HT-29 (cell line): ENCODE data around the gene SLC49A3. TPM values are rescaled to one million over a fixed set of nuclear protein-coding genes. Genes with fewer than 3 reads are reported as not detected.
"Not testable (repeated sequence)": the region's sequence is repeated elsewhere in the genome, so short reads cannot be mapped to it uniquely, and the experiment has no call there.

Source experiments
- DNase-seq: peaks from one replicate; pipeline ENCODE4 v3.0.0-alpha.2; 2015; ENCODE audit warnings: low spot score
- total RNA-seq: library from RNA; depleted of rRNA; stranded (reverse); fragments of >200 nt; shearing (Covaris generic); gene quantifications from 2 replicates; pipeline ENCODE4 v1.2.3, GENCODE V29; 2014

The SLC49A3 gene
- total RNA-seq, 1 experiment from 2014 or later = 0.56 TPM

DNA sequence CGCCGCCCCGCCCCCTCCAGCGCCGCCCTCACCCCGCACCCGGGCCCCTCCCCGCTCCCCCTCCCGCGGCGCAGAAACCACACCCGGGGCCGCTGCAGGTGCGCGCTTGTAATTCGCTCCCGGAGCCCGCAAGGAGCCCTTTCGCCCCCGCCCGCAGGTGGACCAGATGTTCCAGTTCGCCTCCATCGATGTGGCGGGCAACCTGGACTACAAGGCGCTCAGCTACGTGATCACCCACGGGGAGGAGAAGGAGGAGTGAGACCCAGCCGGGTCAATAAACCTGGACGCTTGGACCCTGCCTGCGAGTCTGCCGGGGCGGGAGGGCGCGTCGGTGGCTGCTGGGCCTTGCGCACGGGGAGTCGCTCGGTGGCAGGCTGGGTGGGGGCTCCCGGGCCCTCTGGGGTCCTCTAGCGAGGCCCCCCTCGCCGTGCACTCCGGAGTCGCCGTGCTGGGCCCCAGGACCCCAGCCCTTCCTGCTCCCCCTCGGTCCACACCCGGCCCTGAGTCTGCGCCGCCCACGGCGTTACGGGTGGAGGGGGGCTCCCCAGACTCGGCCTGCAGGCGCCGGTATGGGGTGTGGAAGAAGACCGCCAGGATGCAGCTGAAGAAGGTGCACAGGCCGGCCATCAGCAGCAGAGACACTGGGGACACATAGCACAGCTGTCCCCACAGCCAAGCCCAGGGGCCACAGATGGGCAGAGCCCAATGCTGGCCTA, 7.1 kb downstream of the SLC49A3 start:
- peak; percentile 49 for DNase-seq

DNA sequence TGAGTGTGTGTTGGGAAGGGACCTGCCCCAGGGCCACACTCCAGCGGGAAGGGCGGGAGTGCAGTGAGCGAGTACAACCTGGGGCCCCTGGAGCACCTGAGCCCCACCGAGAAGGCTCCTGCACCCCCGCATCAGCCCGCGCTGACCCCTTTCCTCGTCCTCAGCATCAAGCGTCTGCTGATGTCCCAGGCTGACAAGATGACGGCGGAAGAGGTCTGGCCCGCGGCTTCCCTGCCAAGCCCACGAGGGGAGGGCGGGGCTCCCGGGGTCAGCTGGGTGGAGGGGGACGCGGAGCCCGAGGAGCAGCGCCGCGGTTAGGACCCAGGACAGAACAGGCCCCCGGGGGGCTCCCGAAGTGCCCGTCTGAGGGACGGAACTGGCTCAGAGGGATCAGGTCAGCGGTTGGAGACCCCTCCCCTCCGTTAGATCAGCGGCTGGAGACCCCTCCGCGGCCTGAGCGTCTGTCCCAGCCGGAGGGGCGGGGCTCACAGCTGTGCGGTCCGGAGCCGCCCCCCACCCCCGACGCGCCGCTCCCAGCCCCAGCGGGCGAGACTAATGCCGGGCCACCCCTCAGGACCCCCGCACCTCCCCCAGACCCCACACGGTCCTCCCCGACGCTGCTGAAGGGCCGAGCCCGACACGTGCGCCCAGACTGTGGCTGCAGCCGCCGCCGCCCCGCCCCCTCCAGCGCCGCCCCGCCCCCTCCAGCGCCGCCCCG, 7.9 kb downstream of the SLC49A3 start:
- DNase-seq = no peak

DNA sequence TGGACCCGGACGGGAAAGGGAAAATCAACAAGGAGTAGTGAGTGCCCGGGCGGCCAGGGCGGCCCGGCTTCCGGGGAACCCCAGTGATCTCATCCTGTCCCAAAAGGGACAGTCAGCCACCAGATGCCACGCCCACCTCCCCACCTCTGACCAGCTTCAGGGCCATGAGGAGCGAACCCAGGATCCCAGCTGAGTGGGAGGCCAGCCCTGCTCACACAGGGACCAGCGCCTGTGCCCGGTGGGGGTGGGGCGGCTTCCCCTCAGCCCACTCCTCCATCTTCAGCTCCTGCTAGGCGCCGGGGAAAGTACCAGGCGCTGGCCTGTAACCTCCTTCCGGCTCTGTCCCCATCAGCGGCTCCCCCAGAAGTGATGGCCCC, 8.4 kb downstream of the SLC49A3 start:
- no peak for DNase-seq

- no peak for DNase-seq
These were observed 8.9 kb downstream of the SLC49A3 start for GRCh38 chr4:680091-680490.

DNA sequence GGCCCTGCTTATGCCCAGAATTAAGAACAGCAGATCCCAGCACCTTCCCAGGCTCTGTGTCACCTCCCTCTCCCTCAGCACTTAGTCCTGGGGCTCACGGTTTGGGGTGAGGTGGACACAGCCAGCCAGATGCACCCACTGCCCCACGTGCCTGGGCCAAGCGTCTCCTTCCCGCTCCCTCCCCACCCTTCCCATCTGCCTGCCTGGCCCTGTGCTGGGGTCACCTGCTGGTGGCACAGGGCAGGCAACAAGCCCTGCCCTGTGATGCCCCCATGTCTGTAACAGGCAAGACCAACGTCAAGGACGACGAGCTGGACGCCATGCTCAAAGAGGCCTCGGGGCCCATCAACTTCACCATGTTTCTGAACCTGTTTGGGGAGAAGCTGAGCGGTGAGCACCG, 9.3 kb downstream of the SLC49A3 start:
- DNase-seq = no peak

DNA sequence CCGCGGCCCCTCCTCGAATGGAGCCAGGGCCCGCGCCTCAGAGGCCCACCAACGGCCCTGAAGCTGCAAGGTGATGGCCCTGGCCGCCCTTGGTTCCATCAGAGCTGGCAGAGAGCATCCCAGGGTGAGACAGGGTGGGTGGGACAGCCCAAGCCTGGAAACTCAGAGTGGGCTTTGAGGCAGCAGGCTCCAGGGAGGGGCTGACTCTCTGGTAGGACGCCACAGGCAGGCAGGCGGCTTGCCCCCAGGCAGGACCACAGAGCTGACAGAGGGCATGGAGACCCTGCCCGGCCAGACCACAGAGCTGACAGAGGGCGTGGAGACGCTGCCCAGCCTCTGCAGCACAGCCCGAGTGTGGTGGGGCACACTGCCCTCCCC, 9.9 kb downstream of the SLC49A3 start:
- no peak for DNase-seq

DNA sequence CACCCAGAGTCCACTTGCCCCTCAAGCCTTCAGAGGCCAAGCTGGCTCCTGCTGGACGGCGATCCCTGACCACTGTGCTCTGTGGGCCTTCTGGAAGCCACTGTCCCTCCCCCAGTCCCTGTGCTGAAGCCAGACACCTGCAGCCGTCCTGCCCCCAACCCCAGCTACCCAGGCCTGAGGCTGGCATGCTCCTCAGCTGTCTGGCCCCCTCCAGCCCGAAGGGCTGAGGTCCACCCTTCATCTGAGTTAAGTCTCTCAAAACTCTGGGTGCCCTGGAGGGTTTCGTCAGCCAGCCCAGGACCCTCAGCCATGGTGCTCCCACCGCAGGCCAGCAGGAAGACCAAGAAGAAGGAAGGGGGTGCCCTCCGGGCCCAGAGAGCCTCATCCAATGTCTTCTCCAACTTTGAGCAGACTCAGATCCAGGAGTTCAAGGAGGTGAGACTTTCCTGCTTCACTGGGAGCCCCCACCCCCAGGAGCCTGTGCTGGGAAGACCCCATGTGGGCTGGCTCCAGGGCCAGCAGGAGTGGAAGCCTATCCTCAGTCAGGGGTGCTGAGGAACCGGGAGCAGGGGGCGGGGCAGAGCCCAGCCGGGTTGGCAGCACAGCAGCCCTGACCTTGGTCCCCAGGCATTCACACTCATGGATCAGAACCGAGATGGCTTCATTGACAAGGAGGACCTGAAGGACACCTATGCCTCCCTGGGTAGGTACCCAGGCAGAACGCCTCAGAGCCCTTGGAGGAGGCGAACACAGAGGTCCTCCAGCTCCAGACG, 10.4 kb downstream of the SLC49A3 start:
- DNase-seq = no peak

DNA sequence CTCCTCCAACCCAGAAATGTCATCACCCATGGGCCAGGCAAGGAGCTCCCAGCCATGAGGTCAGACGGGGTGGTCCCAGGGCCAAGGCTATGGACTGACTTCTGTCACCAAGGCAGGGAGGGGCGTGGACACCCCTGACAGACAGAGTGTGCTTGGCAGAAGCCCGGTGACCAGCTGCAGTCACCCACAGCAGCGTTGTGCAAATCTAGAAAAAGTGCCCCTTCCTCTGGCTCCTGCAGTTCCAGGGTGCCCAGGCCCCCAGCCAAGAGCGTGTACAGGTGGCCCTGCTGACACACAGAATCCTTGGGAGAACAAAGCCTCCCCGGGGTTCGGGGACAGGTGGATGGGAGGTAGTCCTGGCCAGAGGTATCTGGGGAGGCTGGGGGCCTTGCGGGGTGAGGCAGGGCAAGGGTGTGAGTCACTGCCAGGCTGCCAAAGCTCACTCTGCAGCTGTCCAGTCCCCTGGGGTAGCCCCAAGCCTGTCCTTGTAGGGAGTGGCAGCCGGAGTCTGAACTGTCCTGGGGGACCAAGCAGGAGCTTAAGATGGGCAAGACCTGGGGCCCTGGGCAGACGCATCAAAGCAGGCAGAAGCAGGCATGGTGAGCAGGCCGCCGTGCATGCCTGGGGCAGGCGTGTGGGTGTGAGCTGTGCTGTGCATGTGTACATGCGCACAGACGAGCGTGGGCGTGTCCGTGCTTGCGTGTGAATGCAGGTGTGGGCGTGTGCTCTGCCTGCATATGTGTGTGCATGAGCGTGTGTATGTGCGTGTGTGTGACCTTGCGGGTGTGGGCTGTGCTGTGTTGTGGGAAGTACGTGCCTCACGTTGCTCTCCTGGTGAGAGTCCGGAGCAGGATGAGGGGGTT, 11.3 kb downstream of the SLC49A3 start:
- DNase-seq = peak; percentile 64

DNA sequence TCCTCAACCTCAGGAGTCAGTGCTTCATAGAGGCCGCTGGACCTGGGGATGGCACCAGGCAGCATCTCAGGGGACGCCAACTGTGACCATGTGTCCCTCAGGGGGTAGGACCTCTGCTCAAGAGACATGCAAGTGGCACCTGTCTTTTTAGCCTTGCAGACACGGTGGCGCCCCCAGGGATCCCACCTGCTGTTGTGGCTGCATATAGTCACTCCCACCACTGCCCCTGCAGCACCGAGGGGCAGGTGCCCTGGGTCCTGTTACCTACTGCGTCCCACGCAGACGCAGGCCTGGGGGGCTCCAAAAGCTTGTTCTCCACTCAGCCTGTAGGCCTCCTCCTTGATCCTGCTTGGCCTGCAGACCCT, 12.1 kb downstream of the SLC49A3 start:
- no peak for DNase-seq

GRCh38 chr4:675980-676870, 12.7 kb downstream of the SLC49A3 start:
- no peak for DNase-seq

GRCh38 chr4:675036-675882, 13.7 kb downstream of the SLC49A3 start:
- DNase-seq = no peak

DNA sequence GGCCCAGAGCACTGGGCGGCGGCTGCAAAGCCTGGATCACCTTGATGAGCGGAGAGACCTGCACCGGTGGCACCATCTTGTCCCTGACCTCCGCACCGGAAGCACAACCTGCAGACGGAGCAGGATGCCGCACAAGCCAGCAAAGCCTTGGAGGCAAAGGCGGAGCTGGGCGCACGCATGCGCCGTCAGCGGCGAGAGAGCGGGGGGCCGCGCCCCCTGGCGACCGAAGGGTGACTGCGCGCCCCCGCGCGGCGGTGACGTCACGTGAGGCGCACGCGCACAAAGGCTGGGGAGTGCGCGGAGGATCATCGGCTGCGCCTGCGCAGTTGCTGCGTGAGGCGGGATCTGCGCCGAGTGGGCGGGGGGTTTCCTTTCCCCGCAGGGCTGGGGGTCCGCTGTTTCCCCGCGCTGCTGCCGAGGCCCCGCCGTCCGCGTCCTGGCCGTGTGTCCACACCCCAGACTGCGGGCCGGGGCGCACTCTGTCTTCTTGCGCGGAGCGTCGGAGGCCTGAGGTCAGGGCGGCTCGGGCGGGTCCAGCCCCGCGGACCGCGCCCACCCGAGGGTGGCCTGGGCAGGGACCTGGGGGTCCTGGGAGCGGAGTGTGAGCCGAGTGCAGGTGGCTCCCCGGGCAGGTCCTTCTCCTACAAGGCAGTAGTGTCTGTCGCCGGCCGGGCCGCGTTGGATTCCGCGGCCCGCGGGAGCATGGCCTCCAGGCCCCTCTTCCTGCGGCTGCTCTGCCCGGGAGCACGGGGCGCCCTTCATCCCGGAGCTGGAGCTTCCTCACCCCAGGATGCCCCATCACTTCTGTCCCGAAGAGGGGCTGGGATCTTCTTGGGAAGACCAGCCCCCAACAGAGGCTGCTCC, 14.5 kb downstream of the SLC49A3 start, which contains the start of the genes ATP5ME and MYL5:
Gene ATP5ME, minus strand, starts transcription at position 105 of the 864 bp plus-strand sequence. Its CDS starts 29 bp downstream, at position 76.
Gene MYL5, plus strand, starts transcription at position 371 of the 864 bp plus-strand sequence. CDS start 3,485 bp downstream, outside the sequence.
- DNase-seq = peak; percentile 94

DNA sequence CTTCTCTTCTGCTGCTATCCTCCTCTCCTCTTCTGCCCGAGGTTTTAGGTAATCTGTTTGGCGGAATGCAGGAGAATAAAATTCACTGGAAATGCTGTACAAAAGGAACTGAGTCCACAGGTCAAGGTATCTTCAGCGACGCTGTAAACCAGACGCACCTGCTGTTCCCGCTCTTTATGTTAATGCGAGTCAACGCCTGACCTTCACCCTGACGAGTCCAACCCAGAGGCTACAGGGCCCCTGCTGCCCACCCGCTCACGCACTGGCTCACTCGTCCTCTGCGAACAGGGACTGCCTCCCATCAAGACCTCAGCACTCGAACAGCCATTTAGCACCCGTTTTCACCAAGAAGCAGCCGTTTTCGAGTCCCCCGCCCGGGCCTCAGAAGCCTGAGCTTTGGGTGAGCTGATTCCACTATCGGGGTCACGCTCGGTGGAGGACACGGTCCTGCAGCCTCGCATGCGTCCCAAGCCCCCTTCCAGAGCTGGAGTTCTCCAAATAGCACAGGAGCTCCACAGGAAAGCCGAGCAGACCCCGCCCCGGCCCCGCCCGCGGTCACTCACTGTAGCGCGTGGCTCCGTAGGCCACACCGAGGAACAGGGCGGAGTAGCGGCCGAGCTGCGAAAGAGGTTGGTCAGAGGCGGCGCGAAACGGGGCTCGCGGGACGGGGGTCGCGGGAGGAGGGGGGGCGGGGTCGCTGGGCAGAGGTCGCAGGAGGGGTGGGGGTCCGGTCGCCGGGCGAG, 15.4 kb downstream of the SLC49A3 start:
- no peak for DNase-seq

DNA sequence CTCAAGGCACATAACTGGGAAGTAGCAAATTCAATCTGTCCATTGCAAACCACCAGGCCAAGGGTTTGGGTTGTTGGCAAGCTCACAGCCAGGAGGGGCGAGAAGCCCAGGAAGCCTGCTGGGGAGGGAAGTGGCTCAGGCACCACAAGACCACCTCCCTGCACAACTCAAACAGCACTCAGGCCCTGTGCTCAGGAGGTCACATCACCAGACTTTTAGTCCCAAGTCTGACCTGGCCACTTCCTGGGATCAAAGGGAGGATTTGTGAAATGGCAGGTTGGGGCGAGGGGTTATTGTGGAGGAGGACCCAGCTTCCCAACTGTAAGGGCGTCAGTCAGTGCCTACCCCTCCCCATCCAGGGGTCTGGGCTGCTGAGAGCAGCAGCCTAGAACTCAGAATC, 17.2 kb downstream of the SLC49A3 start:
- no peak for DNase-seq

DNA sequence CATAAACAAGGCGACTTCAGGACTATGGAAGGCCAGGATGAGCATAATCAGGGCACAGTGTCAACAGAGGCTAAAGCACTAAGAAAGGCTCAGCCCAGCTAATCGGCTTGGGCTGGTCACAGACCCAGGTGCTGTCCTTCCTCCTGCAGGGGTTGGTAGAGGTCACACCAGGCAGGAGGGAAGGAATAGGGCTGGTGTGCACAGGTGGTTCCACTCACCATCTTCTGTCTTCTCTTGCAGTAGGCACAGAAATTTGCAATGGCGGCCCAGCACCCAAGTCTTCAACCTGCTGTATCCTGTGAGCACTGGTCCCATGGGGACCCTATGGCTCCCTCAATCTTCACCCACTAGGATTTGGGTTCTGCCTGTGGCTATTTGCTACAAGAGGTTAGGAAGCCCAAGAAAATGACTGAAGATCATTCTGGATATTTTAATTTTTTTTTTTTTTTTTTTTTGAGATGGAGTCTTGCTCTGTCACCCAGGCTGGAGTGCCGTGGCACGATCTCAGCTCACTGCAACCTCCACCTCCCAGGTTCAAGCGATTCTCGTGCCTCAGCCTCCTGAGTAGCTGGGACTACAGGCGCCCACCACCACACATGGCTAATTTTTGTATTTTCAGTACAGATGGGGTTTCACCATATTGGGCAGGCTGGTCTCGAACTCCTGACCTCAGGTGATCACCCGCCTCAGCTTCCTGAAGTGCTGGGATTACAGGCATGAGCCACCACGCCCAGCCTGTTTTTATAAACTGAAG, 19.0 kb downstream of the SLC49A3 start:
- DNase-seq = not testable (repeated sequence)

DNA sequence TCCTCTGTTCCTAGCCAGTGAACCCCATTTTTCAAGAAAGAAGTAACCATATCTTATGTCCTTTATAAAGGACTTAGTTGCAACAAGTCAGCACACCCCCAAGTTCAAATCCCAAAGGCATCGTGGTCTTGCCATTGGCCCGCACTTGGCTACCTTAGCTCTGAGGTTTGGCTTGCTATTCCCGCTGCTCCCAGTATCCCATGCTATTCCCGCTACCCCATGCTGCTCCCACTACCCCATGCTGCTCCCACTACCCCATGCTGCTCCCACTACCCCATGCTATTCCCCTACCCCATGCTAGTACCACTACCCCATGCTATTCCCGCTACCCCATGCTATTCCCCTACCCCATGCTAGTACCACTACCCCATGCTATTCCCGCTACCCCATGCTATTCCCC, 20.7 kb downstream of the SLC49A3 start:
- DNase-seq = not testable (repeated sequence)

- no peak for DNase-seq
These were observed 21.4 kb downstream of the SLC49A3 start for GRCh38 chr4:667545-667925.
